ENCODE results near the gene LRRC56.
A peak's percentile ranks its signal among the peaks of the same experiment; 100 is the strongest.
"Not testable (repeated sequence)": the region's sequence is repeated elsewhere in the genome, so short reads cannot be mapped to it uniquely, and the experiment has no call there.

Gene LRRC56

DNA sequence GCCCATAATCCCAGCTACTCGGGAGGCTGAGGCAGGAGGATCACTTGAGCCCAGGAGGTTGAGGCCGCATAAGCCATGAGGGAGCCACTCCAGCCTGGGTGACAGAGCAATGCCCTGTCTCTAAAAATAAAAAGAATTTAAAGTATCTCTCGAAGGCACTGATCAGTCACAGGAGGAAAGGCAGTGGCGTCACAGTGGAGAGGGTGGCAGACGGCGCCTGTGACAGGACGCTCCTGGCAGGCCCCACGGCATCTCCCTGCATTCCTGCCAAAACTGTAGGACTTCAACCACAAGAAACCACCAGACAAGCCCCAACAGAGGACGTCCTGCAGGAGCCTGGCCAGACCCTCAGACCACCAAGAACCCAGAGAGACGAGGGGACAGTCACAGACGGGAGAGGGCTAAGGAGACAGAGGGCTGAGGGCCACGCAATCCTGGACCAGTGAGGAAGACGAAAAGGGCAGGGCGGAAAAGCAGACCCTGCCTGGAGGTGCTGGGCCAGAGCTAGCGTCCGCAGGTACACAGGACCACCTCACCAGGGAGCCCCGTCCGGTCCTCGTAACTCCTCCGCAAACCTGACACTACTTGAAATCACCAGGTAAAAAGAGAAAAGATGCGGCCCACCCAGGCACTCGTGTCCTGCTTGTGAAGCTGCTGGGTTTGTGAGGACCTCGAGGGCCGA lies 36.2 kb upstream of the LRRC56 start:
- DNase-seq (ENCODE audit: low read depth): no peak

DNA sequence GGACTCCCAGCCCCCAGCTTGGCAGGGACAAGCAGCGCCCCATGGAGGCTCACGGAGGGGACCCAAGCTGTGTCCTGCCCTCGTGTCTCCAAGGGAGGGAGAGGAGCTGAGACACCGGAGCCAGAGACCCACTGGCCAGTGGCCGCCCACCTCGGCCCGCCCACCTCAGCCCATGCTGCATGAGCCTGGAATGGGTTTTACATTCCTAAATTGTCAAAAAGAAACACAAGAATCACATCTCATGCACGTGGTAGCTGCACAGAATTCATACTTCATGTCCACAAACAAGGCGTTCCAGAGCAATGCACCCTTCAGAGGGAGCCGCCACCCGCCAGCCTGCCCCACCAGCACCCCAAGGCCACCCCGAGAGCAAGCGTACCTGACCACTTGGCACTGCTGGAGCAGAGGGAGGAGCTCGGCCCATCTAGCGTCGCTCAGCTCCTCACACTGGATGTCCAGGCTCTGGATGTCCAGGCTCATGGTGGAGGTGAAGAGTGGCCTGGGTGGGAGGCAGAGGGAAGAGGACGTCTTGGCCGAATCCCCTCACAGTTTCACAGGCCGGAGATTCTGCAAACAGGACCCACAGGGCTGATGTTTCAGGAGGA lies 35.5 kb upstream of the LRRC56 start:
- DNase-seq (ENCODE audit: low read depth): no peak

DNA sequence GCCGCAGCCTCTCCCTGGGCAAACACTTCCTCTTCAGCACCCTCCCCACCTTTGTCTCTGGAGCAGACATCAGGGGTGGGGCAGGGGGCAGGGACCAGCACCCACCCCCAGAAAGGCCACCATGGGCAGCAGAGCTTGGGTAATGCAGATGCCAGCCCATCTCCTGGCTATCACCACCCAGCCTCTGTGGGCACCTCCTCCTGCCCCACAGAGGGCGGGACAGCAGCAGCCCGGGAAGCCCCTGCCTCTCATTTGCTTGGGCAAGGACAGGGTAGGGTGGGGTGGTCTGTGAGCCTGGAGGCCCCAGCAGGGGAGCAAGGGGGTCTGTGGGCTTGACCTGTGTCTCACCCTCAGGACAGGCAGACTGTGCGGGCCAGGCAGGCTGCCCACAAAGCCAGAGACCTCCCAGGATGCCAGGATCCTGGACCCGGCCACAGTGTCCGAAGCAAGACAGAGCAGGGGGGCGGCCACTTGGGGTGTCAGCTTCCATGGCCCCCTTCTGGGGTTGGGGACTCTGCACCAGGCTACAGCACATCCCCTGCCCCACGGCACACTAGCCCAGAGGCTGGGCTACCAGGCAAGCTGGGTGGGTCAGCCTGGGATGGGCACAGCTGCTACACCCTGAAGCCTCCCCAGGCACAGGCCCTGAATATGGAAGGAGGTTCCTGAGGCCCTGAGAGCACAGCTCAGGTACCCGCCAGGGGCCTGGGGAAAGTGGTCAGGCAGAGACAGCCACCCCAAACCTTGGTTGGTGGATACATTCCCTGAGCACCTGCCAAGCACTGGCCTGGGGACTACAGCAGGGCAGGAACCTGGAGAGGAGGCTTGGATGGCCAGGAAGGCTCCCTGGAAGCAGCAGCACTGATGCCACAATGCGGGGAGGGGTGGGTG lies 34.8 kb upstream of the LRRC56 start:
- no peak for DNase-seq (ENCODE audit: low read depth)

DNA sequence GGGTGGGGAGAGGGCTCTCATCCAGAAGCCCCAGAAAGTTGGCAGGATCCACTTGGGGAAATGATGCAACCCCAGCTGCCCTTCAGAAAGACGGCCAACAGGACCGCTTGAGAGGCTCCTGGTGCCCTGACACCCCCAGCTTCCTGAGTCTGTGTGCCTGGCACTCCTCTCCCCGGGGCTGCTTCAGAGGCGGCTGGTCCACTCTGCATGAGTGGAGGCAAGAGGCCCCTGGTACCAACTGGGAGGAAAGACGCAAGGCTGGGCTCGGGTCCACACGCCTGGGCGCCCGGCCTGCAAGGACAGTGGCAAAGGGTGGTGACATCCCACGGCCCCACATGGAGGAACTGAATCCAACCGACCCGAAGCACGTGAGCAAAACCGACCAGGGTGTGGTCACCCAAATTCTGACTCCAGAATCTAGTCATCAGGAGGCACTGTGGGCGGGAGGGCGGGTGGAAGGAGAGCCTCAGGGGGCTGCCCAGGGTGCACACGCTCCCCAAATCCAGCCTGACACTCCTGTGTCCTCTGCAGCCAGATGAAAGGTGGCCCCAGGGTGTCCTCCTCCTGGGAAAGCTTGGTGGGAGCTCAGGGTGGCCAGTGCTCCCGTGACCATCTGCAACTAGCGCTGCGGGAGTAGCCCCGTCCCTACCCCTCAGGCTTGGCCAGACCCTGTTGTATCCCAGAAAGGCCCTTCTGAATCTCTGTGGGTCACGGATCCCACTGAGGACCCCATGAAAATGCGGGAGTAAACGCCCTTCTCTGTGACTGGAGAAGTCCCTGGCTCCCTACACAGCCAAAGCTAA lies 33.9 kb upstream of the LRRC56 start:
- DNase-seq (ENCODE audit: low read depth): no peak

DNA sequence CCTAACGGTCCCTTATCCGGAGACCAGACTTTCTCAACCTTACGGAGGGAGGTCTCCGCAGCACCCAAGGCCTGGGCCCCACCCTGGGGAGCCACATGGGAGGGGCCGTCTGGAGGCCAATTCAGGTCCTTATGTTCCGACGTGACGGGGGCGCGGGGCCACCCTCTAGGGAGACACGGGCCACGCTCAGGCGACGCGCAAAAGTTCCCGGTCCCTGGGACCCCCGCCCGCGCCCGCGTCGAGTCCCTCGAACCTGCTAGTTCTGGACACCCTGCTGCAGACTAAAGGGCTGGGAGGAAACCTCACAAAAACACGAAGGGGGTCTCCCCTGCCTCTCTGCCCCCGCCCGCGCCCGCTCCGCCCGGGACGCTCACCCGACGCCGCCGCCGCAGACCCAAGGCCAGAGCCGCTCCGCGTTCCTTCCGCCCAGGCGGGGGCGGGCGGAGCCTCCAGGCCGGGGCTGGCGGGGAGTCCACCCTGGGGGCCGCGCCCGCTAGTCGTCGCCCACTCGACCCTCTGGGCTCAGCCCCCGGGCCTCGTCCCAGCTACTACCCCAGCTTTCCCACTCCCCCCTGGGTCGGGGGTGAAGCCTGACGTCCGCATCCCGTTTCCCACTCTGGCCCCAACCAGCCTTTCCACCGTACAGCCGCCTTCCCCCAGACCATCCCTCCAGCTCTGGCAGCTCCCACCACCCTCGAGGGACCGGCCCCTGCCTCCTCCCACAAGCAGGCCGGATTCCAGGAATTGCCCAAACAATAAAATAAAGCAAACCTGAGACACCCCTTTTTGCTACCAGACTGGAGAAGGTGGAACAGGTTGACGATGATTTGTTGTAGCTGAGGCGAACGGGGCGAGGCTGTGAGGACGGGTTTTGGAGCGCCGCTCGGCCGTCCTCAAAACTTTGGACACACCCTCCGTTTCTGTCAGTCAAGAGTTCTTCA lies 33.0 kb upstream of the LRRC56 start:
- no peak for DNase-seq (ENCODE audit: low read depth)

DNA sequence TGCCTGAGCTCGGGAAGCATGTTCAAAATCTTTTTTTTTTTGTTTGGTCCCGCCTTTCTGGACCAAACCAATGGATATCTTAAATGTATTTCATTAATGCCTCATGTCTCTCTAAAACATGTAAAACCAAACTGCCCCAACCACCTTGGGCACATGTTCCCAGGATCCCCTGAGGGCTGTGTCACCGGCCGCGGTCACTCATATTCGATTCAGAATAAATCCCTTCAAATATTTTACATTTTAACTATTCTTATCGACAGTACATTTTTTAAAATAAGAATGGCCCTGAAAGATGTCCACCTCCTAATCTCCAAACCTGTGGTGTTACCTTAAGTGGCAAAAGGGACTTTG lies 32.4 kb upstream of the LRRC56 start:
- DNase-seq (ENCODE audit: low read depth): no peak

DNA sequence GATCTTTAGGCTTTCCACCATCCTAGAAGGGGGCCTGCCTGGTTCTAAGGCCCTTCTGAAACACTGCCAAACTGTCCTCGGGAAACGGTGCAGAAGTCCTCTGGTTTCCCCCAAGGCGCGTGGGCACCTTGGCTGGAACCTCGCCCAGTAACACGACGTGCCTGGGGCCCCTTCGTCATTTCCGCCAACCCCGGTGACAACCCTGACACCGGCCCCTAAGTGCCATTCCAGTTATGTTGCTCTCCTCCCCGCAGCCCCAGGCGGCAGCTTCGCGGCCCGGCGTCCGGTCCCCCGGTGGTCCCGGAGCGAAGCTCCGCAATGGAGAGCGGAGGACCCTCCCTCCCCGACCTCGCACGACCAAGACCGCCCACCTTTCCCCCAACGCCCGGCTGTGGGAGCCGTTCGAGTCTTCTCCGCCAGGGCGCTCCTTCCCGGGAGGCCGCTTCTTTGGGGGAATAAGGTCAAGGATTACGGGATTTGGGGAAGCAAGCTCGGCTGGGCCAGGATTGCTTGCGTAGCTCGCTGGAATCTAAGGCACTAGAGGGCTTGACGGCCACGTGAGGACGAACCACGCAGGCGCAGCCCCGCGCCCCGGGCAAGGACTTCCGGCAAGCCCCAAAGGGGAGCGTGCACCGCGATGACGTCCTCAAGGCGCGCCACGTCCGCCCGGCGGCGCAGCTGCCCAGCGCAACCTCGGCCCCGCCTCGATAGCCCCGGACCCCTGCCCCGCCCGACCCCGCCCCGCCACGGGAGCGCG lies 30.9 kb upstream of the LRRC56 start:
- DNase-seq (ENCODE audit: low read depth): peak; percentile 97

DNA sequence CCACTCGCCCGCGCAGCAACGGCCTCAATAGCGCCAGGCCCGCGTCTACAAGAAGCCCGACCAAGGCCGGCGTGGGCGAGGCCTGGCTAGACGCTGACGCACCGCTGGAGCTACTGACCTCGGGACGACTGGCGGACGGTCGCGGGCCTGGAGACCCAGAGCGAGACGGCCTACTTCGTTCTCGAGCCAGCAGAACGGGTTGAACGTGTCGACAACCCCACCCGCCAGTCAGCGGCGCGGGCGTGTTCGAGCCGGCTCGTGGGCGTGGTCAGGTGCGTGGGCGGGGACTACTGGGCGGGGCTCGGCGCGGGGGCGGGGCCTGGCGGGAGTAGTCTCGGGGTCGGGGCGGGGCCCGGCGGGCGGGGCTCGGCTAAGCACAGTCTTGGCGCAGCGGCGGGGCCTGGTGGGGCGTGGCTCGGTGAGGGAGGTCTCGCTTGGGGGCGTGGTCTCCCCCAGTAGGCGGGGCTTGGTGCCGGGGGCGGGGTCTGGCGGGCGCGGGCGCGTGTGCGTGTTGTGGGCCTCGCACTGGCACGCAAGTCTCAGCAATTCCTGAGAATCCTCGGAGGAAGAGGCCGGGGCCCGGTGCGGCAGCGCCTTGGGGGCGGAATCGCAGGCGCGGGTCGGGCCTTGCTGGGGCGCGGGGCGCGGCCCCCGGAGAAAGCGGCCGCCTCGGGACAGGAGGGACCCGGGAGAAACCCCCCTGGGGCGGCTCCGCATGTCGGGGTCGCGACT lies 30.2 kb upstream of the LRRC56 start, which contains the start of gene RNH1:
Gene RNH1, minus strand, starts transcription at position 248 of the 732 bp plus-strand sequence. CDS start 5,080 bp downstream, outside the sequence.
- DNase-seq (ENCODE audit: low read depth): peak; percentile 99

DNA sequence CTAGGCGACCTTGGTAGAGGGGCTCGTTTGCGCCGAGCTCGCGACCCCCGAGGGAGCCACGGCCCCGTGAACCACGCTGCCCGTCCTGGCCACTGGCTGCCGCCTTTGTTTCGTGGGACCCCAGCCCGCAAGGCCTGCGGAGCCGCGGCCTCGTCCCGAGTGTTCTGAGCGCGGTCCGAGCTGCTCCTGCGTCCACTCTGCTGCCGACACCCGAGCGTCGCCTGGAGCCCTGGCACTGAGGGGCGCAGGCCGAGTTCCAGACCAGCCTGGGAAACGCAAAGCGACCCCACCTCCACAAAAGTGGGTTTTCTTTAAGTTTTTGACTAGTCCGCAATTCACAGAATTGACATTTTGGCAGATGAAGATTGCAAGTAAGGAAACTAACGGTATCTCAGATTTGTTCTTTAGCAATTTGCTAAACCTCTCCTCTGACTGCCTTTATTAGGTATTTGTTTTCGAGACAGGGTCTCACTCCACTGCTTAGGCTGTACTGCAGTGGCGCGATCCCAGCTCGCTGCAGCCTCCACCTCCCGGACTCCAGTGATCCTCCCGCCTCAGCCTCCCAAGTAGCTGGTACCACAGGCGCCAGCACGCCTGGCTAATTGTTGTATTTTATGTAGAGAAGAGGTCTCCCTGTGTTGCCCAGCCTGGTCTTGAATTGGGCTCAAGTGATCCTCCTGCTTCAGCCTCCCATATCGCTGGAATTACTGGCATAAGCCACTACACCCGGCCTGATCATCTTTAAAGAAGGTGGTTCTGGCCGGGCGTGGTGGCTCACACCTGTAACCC lies 29.4 kb upstream of the LRRC56 start:
- DNase-seq (ENCODE audit: low read depth): no peak

DNA sequence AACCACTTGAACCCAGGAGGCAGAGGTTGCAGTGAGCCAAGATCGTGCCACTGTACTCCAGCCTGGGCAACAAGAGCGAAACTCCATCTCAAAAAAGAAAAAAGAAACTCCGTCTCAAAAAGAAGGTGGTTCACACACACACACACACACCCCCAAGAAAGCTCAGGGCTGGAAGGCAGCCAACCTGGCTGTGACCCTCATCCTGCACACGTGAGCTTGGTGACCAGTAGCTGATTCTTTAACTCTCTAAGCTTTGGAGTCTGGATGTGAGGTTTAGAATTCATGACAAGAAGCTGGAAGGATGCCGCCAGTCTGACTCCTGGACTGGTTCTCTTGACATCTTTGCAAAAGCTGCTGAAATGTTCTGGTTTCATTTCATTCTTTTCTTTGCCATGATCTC lies 28.4 kb upstream of the LRRC56 start:
- no peak for DNase-seq (ENCODE audit: low read depth)

DNA sequence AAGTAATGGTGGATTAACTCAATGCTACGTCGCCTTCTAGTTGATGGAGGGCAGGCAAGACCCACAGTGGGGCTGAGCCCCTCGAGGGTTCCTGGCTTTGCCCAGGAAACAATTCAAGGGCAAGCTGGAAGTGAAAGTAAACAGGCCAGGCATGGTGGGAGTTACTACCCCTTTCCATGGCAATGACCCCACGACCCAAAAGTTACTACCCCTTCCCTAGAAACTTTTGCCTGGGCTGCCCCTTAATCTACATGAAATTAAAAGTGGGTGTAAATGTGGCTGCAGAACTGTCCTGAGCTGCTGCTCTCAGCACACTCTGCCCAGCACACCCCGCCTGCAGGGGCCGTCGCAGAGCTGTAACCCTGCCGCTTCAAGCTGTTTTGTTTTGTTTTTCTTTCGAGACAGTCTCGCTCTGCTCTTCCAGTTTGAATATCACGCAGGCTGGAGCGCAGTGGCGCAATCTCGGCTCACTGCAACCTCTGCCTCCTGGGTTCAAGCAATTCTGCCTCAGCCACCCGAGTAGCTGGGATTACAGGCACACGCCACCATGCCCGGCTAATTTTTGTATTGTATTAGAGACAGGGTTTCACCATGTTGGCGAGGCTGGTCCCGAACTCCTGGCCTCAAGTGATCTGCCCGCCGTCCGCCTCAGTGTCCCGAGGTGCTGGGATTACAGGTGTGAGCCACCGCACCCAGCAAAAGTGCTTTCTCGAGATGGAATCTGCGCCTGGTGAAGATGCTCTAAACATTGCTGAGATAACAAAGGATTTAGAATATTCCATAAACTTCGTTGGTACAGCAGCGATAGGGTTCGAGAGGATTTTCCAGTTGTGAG lies 24.3 kb upstream of the LRRC56 start:
- no peak for DNase-seq (ENCODE audit: low read depth)

DNA sequence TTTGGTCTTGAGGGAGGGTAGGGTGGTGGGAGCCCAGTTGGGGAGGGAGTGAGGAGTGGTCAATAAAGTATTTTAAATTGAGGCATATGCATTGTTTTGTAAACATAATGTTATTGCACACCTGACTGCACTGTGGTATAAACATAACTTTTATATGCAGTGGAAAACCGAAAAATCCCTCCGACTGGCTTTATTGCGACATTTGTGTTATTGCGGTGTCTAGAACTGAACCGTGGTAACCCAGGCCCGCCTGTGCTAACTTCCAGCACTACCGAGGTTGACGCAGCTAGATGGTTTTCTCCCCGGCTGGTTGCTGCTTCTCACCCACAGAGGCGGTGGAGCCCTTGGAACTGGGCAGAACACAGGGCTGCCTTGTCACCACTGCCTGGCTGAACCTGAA lies 22.7 kb upstream of the LRRC56 start:
- DNase-seq (ENCODE audit: low read depth): no peak

DNA sequence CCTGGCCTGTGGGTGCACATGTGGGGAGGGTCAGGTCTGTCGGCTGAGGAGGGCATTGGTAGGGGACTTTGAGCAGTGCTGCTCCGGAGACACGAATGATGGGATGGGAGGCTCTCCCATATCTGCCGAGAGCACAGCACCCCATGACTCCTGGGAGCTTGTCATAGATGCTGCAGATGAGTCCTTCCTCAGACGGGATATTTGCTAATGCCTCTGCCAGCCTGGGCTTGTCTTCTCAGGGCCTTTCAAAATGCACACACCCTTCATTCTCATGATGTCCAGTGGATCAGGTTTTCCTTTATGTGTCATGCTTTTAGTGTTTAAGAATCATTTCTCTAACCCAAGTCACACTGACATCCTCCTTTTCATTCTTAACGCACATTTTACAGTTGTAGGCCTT lies 22.2 kb upstream of the LRRC56 start:
- DNase-seq (ENCODE audit: low read depth): no peak

DNA sequence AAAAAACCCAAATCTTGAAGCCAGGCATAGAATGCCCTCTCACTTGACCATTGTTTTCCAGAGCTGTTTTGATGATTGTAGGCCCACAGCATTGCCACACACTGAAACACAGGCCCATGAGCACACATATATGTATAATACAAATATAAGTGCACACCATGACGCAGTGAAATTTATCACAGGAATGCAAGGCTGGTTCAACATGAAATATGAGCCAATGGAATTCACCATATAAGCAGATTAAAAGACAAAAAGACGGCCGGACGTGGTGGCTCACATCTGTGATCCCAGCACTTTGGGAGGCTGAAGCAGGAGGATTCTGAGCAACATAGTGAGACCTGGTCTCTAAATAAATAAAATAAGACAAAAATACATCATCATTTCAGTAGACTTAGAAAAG lies 20.9 kb upstream of the LRRC56 start:
- DNase-seq (ENCODE audit: low read depth): no peak

DNA sequence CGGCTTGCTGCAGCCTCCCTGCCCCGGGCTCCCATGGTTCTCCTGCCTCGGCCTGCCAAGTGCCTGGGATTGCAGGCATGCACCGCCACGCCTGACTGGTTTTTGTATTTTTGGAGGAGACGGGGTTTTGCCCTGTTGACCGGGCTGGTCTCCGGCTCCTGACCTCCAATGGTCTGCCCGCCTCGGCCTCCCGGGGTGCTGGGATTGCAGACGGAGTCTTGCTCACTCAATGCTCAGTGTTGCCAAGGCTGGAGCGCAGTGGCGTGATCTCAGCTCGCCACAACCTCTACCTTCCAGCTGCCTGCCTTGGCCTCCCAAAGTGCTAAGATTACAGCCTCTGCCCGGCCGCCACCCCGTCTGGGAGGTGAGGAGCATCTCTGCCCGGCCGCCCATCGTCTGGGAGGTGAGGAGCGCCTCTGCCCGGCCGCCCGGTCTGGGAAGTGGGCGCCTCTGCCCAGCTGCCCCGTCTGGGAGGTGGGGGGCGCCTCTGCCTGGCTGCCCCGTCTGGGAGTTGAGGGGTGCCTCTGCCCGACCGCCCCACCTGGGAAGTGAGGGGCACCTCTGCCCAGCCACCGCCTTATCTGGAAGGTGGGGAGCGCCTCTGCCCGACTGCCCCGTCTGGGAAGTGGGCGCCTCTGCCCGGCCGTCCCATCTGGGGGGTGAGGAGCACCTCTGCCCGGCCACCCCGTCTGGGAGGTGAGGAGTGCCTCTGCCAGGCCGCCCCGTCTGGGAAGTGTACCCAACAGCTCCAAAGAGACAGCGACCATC lies 20.2 kb upstream of the LRRC56 start:
- not testable (repeated sequence) for DNase-seq (ENCODE audit: low read depth)

DNA sequence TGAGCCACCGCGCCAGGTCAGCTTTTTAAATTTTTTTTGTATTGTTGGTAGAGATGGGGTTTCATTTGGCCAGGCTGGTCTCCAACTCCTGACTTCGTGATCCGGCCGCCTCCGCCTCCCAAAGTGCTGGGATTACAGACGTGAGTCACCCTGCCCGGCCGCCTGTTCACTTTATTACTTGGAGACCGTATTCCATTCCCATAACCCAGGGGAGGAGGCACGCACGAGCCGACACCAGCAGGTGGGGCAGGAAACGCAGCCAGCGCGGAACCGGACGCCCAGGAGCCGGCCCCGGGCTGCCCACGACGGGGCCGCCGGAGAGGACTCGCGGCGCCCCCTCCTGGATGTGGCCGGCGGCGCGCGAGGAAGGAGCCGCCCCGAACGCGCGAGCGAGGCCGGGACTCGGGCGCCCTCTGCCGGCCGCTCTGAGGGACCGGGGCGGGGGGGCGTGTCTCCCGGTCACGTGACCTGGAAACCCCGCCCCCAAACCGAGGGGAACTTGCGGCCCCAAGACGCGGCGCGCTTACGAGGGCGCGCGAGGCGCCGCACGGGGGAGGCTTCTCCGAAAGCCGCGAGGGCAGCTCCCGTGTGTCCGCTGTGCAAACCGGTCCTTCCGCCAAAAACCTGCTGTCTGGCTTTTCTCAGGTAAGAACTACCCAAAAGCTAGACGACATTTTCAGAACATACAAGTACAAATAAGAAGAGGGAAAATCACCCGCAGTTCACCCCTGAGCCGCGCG lies 18.7 kb upstream of the LRRC56 start:
- peak; percentile 92 for DNase-seq (ENCODE audit: low read depth)
